SK-N-SH (cell line): ENCODE results near the gene CCN6.

Source experiments
- CHD2 ChIP-seq: fragments of 150-350 bp; IDR thresholded peaks from 2 replicates; pipeline ENCODE4 v1.6.1; 2018; ENCODE audit warnings: low read length; ENCODE audit not compliant: partially characterized antibody
- EP300 ChIP-seq, 2 experiments: IDR thresholded peaks; 2 replicates each; pipeline versions ENCODE4 v1.4.0 to v1.6.1; 2012; ENCODE audit warnings: borderline replicate concordance in 1 of 2, low read depth in 1 of 2, low read length in 1 of 2
- EZH2phosphoT487 ChIP-seq: fragments of 200-600 bp; sonication (generic); IDR thresholded peaks from 2 replicates; pipeline ENCODE4 v1.6.1; 2017; ENCODE audit warnings: low read depth, mixed run types, mild to moderate bottlenecking, antibody characterized with exemption, moderate library complexity, borderline replicate concordance
- FOSL2 ChIP-seq: IDR thresholded peaks from 2 replicates; pipeline ENCODE4 v1.4.0; 2012; ENCODE audit warnings: low read depth, mild to moderate bottlenecking, moderate library complexity, borderline replicate concordance
- MXI1 ChIP-seq: IDR thresholded peaks from 2 replicates; pipeline ENCODE4 v1.6.1; 2012; ENCODE audit warnings: mild to moderate bottlenecking, low read depth, low read length, improper control_type of control experiment
- POLR2AphosphoS5 ChIP-seq: IDR thresholded peaks from 2 replicates; pipeline ENCODE4 v1.6.1; 2012; ENCODE audit warnings: low read depth, low read length
- SMC3 ChIP-seq: IDR thresholded peaks from 2 replicates; pipeline ENCODE4 v1.6.1; 2012; ENCODE audit warnings: low read depth, low read length, improper control_type of control experiment
- TAF1 ChIP-seq: IDR thresholded peaks from 2 replicates; pipeline ENCODE4 v1.6.1; 2012; ENCODE audit warnings: low read depth, mild to moderate bottlenecking, low read length, moderate library complexity, borderline replicate concordance
- TCF12 ChIP-seq: IDR thresholded peaks from 2 replicates; pipeline ENCODE4 v1.4.0; 2012
- TF ChIP-seq, protein P1 (sequence below): fragments of 200-600 bp; sonication (generic); IDR thresholded peaks from 2 replicates; pipeline ENCODE4 v1.6.1; 2017; ENCODE audit warnings: antibody characterized with exemption, mild to moderate bottlenecking, moderate library complexity
- TF ChIP-seq, protein P2 (sequence below): IDR thresholded peaks from 2 replicates; pipeline ENCODE4 v1.4.0; 2012; ENCODE audit warnings: low read depth
- TF ChIP-seq, protein P3 (sequence below): fragments of 150-350 bp; IDR thresholded peaks from 2 replicates; pipeline ENCODE4 v1.6.1; 2016; ENCODE audit warnings: mild to moderate bottlenecking, low read depth, low read length
- TF ChIP-seq, protein P4 (sequence below): IDR thresholded peaks from 2 replicates; pipeline ENCODE4; 2012

DNA sequence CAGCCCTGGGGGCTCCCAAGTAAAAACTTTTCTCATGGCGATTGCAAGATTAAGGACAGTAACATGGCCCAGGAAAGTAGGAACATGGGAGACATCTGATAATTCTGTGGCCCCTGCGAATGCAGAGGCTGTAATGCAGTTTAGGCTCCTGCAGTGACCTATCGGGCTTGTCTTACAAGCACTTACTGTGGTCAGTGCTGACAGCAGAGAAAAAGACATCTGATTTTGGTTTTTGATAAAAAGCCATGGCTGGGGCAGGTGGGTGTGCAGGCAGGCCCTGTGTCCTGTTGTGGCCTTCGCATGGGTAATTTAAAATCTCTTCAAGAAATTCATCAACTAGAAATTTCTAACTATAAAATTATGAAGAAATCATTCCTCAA is 19.3 kb upstream of the CCN6 start:
- TF ChIP-seq, protein P1, sequence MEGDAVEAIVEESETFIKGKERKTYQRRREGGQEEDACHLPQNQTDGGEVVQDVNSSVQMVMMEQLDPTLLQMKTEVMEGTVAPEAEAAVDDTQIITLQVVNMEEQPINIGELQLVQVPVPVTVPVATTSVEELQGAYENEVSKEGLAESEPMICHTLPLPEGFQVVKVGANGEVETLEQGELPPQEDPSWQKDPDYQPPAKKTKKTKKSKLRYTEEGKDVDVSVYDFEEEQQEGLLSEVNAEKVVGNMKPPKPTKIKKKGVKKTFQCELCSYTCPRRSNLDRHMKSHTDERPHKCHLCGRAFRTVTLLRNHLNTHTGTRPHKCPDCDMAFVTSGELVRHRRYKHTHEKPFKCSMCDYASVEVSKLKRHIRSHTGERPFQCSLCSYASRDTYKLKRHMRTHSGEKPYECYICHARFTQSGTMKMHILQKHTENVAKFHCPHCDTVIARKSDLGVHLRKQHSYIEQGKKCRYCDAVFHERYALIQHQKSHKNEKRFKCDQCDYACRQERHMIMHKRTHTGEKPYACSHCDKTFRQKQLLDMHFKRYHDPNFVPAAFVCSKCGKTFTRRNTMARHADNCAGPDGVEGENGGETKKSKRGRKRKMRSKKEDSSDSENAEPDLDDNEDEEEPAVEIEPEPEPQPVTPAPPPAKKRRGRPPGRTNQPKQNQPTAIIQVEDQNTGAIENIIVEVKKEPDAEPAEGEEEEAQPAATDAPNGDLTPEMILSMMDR = no peak
- no peak for TF ChIP-seq CHD2
- TF ChIP-seq EZH2phosphoT487 = no peak
- TF ChIP-seq POLR2AphosphoS5 = no peak
- TF ChIP-seq TAF1 = no peak
- no peak for TF ChIP-seq SMC3
- TF ChIP-seq EP300 (IDR thresholded peaks at IDR 0.05; ENCODE audit: borderline replicate concordance in 1 of 2, low read depth in 1 of 2, low read length in 1 of 2) = no peak
- no peak for TF ChIP-seq FOSL2
- TF ChIP-seq, protein P2, sequence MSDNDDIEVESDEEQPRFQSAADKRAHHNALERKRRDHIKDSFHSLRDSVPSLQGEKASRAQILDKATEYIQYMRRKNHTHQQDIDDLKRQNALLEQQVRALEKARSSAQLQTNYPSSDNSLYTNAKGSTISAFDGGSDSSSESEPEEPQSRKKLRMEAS = no peak
- TF ChIP-seq, protein P3, sequence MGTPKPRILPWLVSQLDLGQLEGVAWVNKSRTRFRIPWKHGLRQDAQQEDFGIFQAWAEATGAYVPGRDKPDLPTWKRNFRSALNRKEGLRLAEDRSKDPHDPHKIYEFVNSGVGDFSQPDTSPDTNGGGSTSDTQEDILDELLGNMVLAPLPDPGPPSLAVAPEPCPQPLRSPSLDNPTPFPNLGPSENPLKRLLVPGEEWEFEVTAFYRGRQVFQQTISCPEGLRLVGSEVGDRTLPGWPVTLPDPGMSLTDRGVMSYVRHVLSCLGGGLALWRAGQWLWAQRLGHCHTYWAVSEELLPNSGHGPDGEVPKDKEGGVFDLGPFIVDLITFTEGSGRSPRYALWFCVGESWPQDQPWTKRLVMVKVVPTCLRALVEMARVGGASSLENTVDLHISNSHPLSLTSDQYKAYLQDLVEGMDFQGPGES = no peak
- TF ChIP-seq, protein P4, sequence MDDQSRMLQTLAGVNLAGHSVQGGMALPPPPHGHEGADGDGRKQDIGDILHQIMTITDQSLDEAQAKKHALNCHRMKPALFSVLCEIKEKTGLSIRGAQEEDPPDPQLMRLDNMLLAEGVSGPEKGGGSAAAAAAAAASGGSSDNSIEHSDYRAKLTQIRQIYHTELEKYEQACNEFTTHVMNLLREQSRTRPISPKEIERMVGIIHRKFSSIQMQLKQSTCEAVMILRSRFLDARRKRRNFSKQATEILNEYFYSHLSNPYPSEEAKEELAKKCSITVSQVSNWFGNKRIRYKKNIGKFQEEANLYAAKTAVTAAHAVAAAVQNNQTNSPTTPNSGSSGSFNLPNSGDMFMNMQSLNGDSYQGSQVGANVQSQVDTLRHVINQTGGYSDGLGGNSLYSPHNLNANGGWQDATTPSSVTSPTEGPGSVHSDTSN = no peak
- no peak for TF ChIP-seq TCF12
- TF ChIP-seq MXI1 = no peak
